Gastrocnemius medialis (tissue), 4 donors: ENCODE data around the gene KLHL25.

Experiments
- POLR2A ChIP-seq, 2 donors: fragments of 450-650 bp; IDR thresholded peaks; one replicate each; pipeline ENCODE4 v1.6.1; 2017; ENCODE audit warnings: antibody characterized with exemption in 2 of 2, mild to moderate bottlenecking in 2 of 2, moderate library complexity in 2 of 2
- TF ChIP-seq, protein P1 (sequence below), 5 experiments: fragments of 450-650 bp in 3 of 5; fragments of 200-600 bp in 2 of 5; sonication (generic) in 2 of 5; IDR thresholded peaks in 4 of 5; conservative IDR thresholded peaks in 1 of 5; 1 replicate in 4 of 5; 2 replicates in 1 of 5; pipeline ENCODE4 v1.5.1; 2016 to 2019; ENCODE audit warnings: antibody characterized with exemption in 5 of 5, mild to moderate bottlenecking in 3 of 5, moderate library complexity in 3 of 5

- TF ChIP-seq POLR2A (IDR thresholded peaks at IDR 0.05) = no peak
- TF ChIP-seq, protein P1, sequence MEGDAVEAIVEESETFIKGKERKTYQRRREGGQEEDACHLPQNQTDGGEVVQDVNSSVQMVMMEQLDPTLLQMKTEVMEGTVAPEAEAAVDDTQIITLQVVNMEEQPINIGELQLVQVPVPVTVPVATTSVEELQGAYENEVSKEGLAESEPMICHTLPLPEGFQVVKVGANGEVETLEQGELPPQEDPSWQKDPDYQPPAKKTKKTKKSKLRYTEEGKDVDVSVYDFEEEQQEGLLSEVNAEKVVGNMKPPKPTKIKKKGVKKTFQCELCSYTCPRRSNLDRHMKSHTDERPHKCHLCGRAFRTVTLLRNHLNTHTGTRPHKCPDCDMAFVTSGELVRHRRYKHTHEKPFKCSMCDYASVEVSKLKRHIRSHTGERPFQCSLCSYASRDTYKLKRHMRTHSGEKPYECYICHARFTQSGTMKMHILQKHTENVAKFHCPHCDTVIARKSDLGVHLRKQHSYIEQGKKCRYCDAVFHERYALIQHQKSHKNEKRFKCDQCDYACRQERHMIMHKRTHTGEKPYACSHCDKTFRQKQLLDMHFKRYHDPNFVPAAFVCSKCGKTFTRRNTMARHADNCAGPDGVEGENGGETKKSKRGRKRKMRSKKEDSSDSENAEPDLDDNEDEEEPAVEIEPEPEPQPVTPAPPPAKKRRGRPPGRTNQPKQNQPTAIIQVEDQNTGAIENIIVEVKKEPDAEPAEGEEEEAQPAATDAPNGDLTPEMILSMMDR (IDR thresholded peaks at IDR 0.05 in 4 of 5, conservative IDR thresholded peaks at IDR 0.05 in 1 of 5) = no peak
Measured at GRCh38 chr15:85744579-85744978, 50.1 kb downstream of the KLHL25 start.
